Suppressor macrophage treated with lipopolysaccharide for 4 hours (primary cell): ENCODE results near the gene NAB2.
"Not testable (repeated sequence)": the region's sequence is repeated elsewhere in the genome, so short reads cannot be mapped to it uniquely, and the experiment has no call there.

Experiments used
- DNase-seq: peaks from one replicate; pipeline ENCODE4 v3.0.0-alpha.2; 2020

The NAB2 gene

GRCh38 chr12:57072661-57073060, 16.3 kb upstream of the NAB2 start:
- no peak for DNase-seq

DNA sequence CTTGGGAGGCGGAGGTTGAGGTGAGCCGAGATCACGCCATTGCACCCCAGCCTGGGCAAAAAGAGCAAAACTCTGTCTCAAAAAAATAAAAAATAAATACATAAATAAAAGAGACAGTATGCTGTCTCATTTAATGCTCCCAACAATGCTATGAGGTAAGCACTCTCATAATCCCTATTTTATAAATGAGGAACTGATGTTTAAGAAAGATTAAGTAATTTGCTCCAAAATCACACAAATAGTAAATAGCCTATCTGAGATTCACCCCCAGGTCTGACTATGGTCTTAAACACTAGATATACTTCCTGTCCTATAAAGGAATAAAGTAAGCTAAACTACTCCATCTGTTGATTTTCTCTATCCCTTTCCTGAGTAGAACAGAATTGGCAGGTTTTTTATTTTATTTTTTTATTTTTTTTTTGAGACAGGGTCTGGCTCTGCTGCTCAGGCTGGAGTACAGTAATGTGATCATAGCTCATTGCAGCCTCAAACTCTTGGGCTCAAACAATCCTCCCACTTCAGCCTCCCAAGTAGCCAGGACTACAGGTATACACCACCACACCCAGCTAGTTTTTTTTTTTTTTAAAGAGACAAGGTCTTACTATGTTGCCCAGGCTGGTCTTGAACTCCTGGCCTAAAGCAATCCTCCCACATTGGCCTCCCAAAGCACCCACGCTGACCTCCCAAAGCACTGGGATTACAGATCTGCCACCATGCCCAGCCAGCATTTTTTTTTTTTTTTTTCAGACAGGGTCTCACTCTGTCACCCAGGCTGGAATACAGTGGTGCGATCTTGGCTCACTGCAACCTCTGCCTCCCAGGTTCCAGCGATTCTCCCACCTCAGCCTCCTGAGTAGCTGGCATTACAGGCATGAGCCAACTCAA, 15.1 kb upstream of the NAB2 start:
- DNase-seq = not testable (repeated sequence)

DNA sequence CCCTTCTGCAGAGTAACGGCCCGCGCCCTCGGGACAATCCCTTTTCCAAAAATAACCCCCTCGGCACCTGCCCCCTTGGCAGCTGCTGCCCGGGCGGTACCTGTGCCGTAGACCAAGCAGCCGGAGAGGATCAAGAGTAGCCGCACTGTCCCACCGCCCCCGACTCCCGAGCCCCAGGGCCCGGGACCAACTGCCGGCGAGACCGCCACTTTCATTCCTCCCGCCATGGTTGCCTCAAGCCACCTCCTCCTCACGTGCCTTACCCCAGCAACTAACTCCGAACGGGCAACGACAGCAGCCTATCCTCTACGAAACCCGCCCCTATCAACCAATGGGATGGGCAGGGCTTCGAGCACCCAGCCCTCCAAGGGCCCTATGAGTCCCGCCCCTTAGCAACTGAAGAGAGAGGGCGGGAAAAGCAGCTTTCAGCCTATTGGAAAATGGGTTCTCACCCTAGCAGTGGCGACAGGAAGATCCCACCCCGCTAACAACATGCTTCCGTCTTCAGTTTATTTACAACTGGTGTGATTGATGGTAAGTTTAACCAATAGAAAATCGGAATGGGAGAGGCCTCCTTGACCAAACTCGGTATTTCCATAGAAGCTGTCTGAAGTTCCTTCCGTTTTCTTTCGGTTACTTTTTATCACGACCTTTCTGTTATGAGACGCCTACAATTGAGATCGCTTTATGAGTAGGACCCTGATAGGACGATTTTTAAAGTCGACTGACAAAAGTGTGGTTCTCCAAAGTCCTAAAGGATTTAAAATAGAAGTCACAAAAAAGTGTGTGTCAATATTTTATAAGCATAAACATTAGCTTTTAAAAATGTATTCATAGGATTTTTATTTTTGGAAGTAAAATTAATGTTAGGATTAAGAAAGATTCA, 10.2 kb upstream of the NAB2 start, which contains the start of gene NEMP1:
Gene NEMP1 (minus strand): TSS at position 273 of the 886 bp plus-strand sequence. CDS start 46 bp downstream, at position 227.
- DNase-seq = peak; percentile 100

GRCh38 chr12:57079821-57080220, 9.1 kb upstream of the NAB2 start:
- DNase-seq = no peak

GRCh38 chr12:57080855-57081254, 8.1 kb upstream of the NAB2 start:
- DNase-seq = no peak

DNA sequence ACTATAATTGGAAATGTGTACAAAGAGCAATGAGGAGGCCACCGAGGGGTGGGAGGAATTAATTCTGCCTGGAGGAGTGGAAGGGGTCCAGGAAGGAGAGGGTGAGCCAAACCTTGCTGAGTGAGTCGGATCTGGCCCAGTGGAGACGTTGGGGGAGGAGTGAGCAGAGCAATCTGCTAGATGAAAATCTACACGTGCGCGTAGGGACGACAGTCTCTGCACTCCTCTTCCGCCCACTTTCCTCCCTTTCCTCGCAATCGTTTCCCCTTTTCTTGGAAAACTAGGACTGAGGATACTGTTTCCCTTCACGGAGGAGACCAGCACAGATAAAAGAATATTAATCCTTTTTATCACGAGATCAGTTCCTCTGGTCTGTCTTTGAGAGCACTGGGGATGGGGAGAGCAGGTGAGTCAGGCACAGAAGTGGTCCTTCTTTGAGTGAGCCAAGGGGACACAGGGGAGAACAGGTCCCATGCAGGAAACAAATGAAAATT, 2.9 kb upstream of the NAB2 start:
- peak; percentile 31 for DNase-seq

- DNase-seq = peak; percentile 62
Observed at GRCh38 chr12:57086493-57087009, 2.4 kb upstream of the NAB2 start.

DNA sequence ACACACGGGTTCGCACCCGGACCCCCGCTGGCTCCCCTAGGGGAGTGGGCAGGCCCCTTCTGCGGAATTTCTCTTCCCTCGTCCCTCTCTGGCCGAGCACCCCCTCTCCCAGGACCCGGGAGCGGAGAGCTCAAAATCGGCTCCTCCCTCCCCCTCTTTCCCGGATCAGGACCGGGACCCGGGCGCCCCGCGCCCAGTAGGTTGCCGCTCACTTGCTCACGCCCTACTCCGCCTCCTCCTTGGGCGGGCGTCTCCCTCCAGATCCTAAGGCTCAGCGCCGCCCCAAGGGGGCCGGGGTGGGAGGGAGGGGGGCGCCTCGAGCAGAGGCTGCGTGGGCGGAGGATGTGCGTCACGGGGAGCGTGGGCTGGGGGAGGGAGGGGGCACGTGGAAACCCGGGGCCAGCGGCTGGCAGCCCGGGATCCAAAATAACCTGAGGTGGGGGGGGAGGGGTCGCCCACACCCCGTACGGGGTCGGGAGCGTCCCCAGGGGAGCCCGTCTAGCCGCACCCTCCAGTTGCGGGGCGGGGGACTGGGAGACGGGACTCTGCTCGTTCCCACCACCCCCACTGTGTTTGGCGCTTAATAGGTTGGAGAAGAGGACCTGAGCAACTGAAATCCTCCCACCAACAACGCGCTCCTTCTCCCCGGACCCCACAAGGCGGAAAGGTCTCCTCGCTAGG, 1.8 kb upstream of the NAB2 start:
- DNase-seq = peak; percentile 92

GRCh38 chr12:57087691-57088353, 1.1 kb upstream of the NAB2 start:
- DNase-seq = peak; percentile 91

DNA sequence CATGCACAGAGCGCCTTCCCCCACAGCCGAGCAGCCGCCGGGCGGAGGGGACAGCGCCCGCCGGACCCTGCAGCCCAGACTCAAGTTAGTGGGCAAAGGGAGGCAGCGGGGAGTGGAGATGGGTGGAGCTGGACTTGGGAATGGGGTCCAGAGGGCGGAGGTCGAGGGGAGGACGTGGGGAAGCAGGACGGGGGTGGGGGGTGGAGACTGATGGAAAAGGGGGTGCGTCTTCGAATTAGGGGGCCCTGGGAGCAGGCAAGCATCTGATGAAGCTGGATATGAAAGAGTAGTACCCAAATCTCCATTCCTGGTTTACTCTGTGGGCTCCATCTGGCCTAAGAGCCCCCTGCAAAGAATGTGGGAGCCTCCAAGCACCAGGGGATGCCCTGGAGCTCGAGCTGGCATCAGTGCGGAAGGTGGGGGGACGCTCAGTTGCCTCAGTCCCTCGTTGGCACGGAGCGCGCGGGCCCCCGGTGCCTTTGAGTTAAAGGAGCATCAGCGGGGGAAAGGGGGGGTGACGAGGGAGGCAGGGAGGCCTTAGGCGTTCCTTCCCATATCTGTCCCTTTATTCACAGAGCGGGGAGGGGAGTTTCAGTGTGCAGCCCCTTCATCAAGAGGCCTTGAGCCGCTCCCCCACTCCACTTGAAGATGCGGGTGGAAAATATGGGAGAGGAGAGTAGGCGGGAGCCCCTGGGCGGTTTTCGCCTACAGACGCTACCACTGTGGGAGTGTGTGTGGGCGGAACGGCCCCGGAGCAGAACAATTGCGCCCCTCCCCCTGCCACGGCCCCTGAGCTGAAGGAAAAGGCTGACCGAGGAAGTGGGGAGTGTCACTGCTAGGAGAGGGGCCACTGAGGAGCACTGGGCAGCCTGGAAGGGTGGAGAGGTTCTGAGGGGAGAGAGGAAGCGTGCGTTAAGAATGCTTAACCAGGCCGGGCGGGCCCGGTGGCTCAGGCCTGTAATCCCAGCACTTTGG, 644 bp downstream of the NAB2 start:
- peak; percentile 55 for DNase-seq

GRCh38 chr12:57090490-57090889, 1.6 kb downstream of the NAB2 start:
- no peak for DNase-seq

DNA sequence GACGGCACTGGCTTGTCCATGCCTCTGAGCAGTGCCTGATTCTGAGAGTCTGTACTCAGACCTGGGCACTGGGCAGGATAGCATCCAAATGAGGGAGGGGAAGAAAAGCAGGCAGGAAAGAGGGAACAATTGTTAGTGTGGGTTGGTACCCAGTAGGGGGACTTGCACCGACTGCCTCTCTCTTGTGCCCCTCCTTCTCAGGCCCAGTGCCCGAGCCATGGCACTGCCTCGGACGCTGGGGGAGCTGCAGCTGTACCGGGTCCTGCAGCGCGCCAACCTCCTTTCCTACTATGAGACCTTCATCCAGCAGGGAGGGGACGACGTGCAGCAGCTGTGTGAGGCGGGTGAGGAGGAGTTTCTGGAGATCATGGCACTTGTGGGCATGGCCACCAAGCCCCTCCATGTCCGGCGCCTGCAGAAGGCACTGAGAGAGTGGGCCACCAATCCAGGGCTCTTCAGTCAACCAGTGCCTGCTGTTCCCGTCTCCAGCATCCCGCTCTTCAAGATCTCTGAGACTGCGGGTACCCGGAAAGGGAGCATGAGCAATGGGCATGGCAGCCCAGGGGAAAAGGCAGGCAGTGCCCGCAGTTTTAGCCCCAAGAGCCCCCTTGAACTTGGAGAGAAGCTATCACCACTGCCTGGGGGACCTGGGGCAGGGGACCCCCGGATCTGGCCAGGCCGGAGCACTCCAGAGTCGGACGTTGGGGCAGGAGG, 2.2 kb downstream of the NAB2 start:
- DNase-seq = no peak

GRCh38 chr12:57091638-57092528, 3.0 kb downstream of the NAB2 start:
- DNase-seq = no peak

DNA sequence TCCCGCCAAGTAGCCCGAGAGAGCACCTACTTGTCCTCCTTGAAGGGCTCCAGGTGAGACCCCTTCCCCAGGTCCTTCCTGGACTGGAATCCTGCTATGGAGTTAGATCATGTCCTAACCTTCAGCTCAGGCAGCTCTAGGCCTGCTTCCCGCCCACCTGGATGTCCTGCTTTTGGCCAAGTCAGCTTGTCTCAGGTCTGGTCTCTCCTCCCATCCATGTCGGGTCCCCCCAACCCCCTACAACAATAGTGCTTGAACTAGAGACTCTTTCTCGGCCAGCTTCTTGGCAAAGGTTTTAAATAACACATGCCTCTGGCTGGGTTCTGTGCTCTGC, 3.6 kb downstream of the NAB2 start:
- no peak for DNase-seq

DNA sequence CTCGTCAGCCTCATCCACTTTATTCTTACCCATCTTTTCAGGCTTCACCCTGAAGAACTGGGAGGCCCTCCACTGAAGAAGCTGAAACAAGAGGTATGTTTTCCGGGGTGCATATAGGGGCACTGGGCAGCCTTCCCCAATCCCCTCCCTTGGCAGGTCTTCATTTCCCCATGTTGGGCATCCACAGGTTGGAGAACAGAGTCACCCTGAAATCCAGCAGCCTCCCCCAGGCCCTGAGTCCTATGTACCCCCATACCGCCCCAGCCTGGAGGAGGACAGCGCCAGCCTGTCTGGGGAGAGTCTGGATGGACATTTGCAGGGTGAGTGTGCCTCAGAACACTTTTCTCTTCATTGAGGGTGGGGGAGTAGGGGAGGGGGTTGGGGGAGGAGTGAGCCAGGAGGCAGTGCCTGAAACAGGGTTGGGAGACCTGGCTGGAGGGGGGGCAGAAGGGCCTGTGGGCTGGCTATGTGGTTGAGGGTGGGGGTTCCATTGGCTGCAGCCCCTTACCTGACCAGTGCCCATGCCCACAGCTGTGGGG, 4.0 kb downstream of the NAB2 start:
- DNase-seq = no peak

GRCh38 chr12:57093415-57094207, 4.7 kb downstream of the NAB2 start:
- DNase-seq = peak; percentile 67

GRCh38 chr12:57094208-57095160, 5.6 kb downstream of the NAB2 start:
- no peak for DNase-seq
